ENCODE results near the gene SETD4.

- no peak for TF ChIP-seq CTCF (IDR thresholded peaks at IDR 0.05)
- TF ChIP-seq EZH2 (IDR thresholded peaks at IDR 0.05; ENCODE audit: borderline replicate concordance, insufficient read depth, low read depth, low read length, poor library complexity, severe bottlenecking) = no peak
These were observed 19.9 kb downstream of the SETD4 start for GRCh38 chr21:36040389-36040788.
